Spinal cord (tissue), 10 donors: ENCODE measurements around the gene TMEM220. TPM values are rescaled to one million over a fixed set of nuclear protein-coding genes. Genes with fewer than 3 reads are reported as not detected.

Source experiments
- DNase-seq, 6 donors: peaks; one replicate each; pipeline versions ENCODE4 v3.0.0 to v3.0.0-alpha.2; 2013 to 2015; ENCODE audit warnings: low spot score in 6 of 6, low read depth in 4 of 6
- H3K27ac ChIP-seq: one replicate; pipeline ENCODE4 v1.5.1; 2013; ENCODE audit warnings: low read depth, low read length, control low read depth
- H3K27me3 ChIP-seq: one replicate; pipeline ENCODE4 v1.6.1; 2013; ENCODE audit warnings: low read length; ENCODE audit not compliant: control insufficient read depth, insufficient read depth
- H3K36me3 ChIP-seq: one replicate; pipeline ENCODE4 v1.6.1; 2013; ENCODE audit warnings: low read length; ENCODE audit not compliant: control insufficient read depth, insufficient read depth
- H3K4me1 ChIP-seq: one replicate; pipeline ENCODE4 v1.6.1; 2013; ENCODE audit warnings: low read length; ENCODE audit not compliant: control insufficient read depth, insufficient read depth
- H3K4me3 ChIP-seq: one replicate; pipeline ENCODE4 v1.5.1; 2013; ENCODE audit warnings: low read depth, low read length, control low read depth
- H3K9me3 ChIP-seq: one replicate; pipeline ENCODE4 v1.6.1; 2013; ENCODE audit warnings: low read length; ENCODE audit not compliant: control insufficient read depth, insufficient read depth
- WGBS: methylation state at CpG from one replicate; pipeline ENCODE4 v1.1.5; 2013; ENCODE audit warnings: missing lambda C conversion rate; ENCODE audit not compliant: insufficient coverage; 5-methylcytosine and 5-hydroxymethylcytosine counted together
- long read RNA-seq, 4 donors: transcript quantifications; one replicate each; lab custom pipeline, GENCODE V29; 2026
- polyA plus RNA-seq, 2 donors: library from polyadenylated mRNA; unstranded; fragments of 120-200 nt; gene quantifications; one replicate each; pipeline ENCODE4 v1.2.1, GENCODE V29; 2013; ENCODE audit not compliant: insufficient read length in 2 of 2
- total RNA-seq, 2 donors: library from RNA; depleted of rRNA in 1 of 2; stranded (reverse); fragments of 120-200 nt in 1 of 2; fragments of >200 nt in 1 of 2; gene quantifications; one replicate each; pipeline versions ENCODE4 v1.2.3 to v1.2.4, GENCODE V29; 2013 to 2014
- donor health status: healthy.

TMEM220 gene
- total RNA-seq (1 to 10 TPM; 2.6 to 6.7 TPM), polyA plus RNA-seq (1 to 10 TPM; 7.7 to 8.3 TPM)
- long read RNA-seq, donor 1, partial matches to known transcripts: 0 of 4 reads
- long read RNA-seq, donor 1, other reads (novel, unspliced or antisense): 0 of 4 reads
- long read RNA-seq, donor 2: 0 reads
- long read RNA-seq, donor 3: 0 reads
- long read RNA-seq, donor 4, transcript TMEM220-201 (6 exons, 3,106 nt): major isoform, 5 of 23 reads
- long read RNA-seq, donor 4, partial matches to known transcripts: 17 of 23 reads
- long read RNA-seq, donor 4, other reads (novel, unspliced or antisense): 0 of 23 reads

- WGBS: 3% methylated on average over 71 of the region's 79 CpGs
- peak within 1 kb of the TSS; percentile 75 for H3K27ac ChIP-seq
- peak within 1 kb of the TSS; percentile 56 for H3K4me3 ChIP-seq
- H3K9me3 ChIP-seq: no peaks in the 10 kb centered on the region
- no peaks in the 10 kb centered on the region for H3K27me3 ChIP-seq
- peak in 4 of 6 donors; percentile 44 to 88 (median 71) for DNase-seq
- peaks cover 19% of the 10 kb centered on the region for H3K4me1 ChIP-seq
- H3K36me3 ChIP-seq: no peaks in the 10 kb centered on the region
Observed at GRCh38 chr17:10729334-10730193, at the start of gene TMEM220. Gene TMEM220, minus strand, starts transcription at chr17:10730023. Its CDS starts 172 bp downstream, at chr17:10729851.

- Histone ChIP-seq H3K4me1 (no peaks in the 10 kb centered on the region), H3K27ac (no peak overlapping the region), H3K36me3 (no peaks in the 10 kb centered on the region), H3K27me3 (no peaks in the 10 kb centered on the region), H3K4me3 (no peak overlapping the region), H3K9me3 (peaks cover 2% of the 10 kb centered on the region)
- no CpG with 5 or more reads among the region's 2 CpGs for WGBS
- no peak for DNase-seq
Observed at GRCh38 chr17:10779609-10780008, 49.8 kb upstream of the TMEM220 start.

DNA sequence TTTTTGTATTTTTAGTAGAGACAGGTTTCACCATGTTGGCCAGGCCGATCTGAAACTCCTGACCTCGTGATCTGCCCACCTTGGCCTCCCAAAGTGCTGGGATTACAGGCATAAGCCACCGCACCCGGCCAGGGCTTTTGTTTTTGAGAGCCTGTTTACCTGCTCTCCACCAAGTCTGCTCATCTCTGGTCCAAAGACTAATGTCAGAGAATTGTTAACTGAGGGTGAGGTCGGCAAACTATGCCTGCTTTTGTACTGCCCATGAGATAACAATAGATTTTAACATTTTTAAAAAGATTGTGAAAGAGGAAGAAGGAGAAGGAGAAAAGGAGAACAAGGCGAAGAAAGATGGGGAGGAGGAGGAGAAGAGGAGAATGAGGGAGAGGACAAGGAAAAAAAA lies 48.1 kb upstream of the TMEM220 start:
- Histone ChIP-seq H3K36me3 (no peaks in the 10 kb centered on the region), H3K4me1 (no peaks in the 10 kb centered on the region), H3K27me3 (no peaks in the 10 kb centered on the region), H3K9me3 (peaks cover 2% of the 10 kb centered on the region), H3K4me3 (no peak overlapping the region), H3K27ac (no peak overlapping the region)
- no peak for DNase-seq
- 87% methylated on average over 5 of the region's 6 CpGs for WGBS

DNA sequence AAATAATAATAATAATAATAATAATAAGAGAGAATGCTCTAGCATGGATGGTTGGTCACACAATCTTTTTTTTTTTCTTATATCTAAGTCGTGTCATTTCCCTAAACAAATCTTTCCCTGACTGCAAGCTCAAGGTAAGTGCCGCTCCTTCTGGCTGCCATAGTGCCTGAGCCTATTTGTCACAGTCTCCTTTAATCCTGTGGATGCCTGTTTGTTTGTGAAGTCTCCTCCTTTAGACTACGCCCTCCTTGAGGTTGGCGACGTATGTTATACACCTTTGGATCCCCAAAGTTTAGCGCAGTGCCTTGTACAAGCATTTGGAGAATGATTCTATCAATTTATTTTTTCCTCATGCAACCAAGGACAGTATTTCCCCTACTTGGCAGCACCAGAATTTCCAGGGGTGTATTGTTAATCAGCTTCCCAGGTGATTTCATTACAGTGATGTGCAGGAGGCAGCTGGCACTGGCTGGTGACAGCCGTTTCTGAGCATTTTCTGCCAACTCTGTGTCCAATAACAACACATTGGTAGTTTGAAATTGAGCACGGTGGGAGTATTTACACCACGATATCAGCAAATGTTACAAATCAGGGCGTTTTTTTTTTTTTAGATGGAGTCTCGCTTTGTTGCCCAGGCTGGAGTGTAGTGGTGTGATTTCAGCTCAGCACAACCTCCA lies 47.4 kb upstream of the TMEM220 start:
- no peaks in the 10 kb centered on the region for H3K36me3 ChIP-seq
- peaks cover 2% of the 10 kb centered on the region for H3K9me3 ChIP-seq
- H3K4me1 ChIP-seq: no peaks in the 10 kb centered on the region
- H3K27me3 ChIP-seq: no peaks in the 10 kb centered on the region
- 73% methylated on average over 2 of the region's 11 CpGs for WGBS
- H3K27ac ChIP-seq: no peak overlapping the region
- peak in 1 of 6 donors; percentile 57 for DNase-seq
- no peak overlapping the region for H3K4me3 ChIP-seq

GRCh38 chr17:10776381-10776780 lies 46.6 kb upstream of the TMEM220 start:
- H3K36me3 ChIP-seq: no peaks in the 10 kb centered on the region
- no peaks in the 10 kb centered on the region for H3K27me3 ChIP-seq
- H3K9me3 ChIP-seq: peaks cover 2% of the 10 kb centered on the region
- no peak for DNase-seq
- H3K4me1 ChIP-seq: no peaks in the 10 kb centered on the region
- no CpG with 5 or more reads among the region's 2 CpGs for WGBS
- no peak overlapping the region for H3K4me3 ChIP-seq
- no peak overlapping the region for H3K27ac ChIP-seq

DNA sequence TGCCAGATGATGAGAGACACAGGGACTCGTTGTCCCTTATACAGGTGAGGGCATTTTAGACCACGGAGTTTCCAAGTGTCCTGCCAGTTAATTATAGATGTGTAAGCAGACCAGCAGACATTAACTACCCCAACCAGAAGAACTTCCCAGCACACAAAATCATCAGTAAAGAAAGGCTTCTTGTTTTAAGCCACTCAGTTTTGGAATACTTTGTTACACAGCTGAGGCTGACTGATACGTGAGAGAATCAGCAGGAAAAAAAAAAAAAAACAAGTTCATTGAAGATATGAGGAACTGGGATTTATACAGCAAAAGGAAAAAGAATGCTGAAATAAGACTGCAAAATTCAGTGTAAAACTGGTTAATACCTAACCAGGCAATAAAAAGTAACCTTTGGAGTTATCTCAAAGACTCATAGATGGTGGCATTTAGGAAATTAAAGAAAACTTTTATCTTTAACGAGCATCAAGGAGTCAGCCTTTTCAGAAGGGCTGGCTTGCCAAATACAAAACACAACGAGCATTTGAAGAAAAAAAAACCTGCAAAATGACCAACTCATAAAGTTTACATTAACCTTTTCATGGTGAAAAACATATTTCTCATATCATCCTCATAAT lies 46.0 kb upstream of the TMEM220 start:
- no peak for DNase-seq
- H3K27me3 ChIP-seq: no peaks in the 10 kb centered on the region
- H3K36me3 ChIP-seq: no peaks in the 10 kb centered on the region
- peaks cover 3% of the 10 kb centered on the region for H3K4me1 ChIP-seq
- no peak overlapping the region for H3K4me3 ChIP-seq
- H3K9me3 ChIP-seq: peaks cover 2% of the 10 kb centered on the region
- WGBS: 100% methylated on average over 1 of the region's 5 CpGs
- H3K27ac ChIP-seq: no peak overlapping the region

DNA sequence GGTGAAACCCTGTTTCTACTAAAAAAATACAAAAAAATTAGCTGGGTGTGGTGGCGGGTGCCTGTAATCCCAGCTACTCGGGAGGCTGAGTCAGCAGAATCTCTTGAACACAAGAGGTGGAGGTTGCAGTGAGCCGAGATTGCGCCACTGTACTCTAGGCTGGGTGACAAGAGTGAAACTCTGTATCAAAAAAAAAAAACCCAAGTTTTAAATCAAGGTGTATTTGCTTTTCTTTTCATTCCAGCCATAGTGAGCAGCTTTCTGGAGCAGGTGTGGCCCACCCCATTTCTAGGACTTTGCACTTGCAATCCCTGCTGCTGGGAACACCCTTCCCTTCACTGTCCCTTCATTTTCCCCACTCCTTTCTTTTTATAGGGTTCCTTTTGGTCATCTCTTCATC lies 45.2 kb upstream of the TMEM220 start:
- peaks cover 2% of the 10 kb centered on the region for H3K9me3 ChIP-seq
- H3K27ac ChIP-seq: no peak overlapping the region
- no CpG with 5 or more reads among the region's 4 CpGs for WGBS
- H3K4me3 ChIP-seq: no peak overlapping the region
- H3K27me3 ChIP-seq: no peaks in the 10 kb centered on the region
- peaks cover 4% of the 10 kb centered on the region for H3K4me1 ChIP-seq
- no peak for DNase-seq
- no peaks in the 10 kb centered on the region for H3K36me3 ChIP-seq

GRCh38 chr17:10773391-10773790 lies 43.6 kb upstream of the TMEM220 start:
- WGBS: no CpG with 5 or more reads among the region's 2 CpGs
- Histone ChIP-seq H3K27me3 (no peaks in the 10 kb centered on the region), H3K4me1 (peaks cover 13% of the 10 kb centered on the region), H3K27ac (no peak overlapping the region), H3K36me3 (no peaks in the 10 kb centered on the region), H3K4me3 (no peak overlapping the region), H3K9me3 (peaks cover 2% of the 10 kb centered on the region)
- peak in 1 of 6 donors; percentile 5 for DNase-seq
